Neuronal stem cell (in vitro differentiated cells): ENCODE measurements around the gene MYZAP.

ENCODE experiments used
- DNase-seq: peaks from one replicate; pipeline ENCODE4 v3.0.0-alpha.2; 2013; ENCODE audit warnings: low spot score
- H2AFZ ChIP-seq: one replicate; pipeline ENCODE4 v1.6.1; 2013; ENCODE audit warnings: mild to moderate bottlenecking, low read length, inconsistent platforms
- H2AK5ac ChIP-seq: 2 replicates; pipeline ENCODE4 v1.6.1; 2013; ENCODE audit warnings: low read depth, mild to moderate bottlenecking, inconsistent platforms, low read length, moderate library complexity, mixed read lengths
- H2BK120ac ChIP-seq: 2 replicates; pipeline ENCODE4 v1.6.1; 2013; ENCODE audit warnings: low read depth, mild to moderate bottlenecking, inconsistent platforms, low read length, moderate library complexity, mixed read lengths
- H2BK12ac ChIP-seq: one replicate; pipeline ENCODE4 v1.6.1; 2013; ENCODE audit warnings: low read length, inconsistent platforms
- H2BK15ac ChIP-seq: 2 replicates; pipeline ENCODE4 v1.6.1; 2013; ENCODE audit warnings: mild to moderate bottlenecking, low read length, inconsistent platforms, mixed read lengths
- H2BK5ac ChIP-seq: one replicate; pipeline ENCODE4 v1.6.1; 2013; ENCODE audit warnings: inconsistent platforms, mild to moderate bottlenecking, low read length, moderate library complexity
- H3K14ac ChIP-seq: one replicate; pipeline ENCODE4 v1.6.1; 2013; ENCODE audit warnings: low read length, inconsistent platforms
- H3K18ac ChIP-seq: 2 replicates; pipeline ENCODE4 v1.6.1; 2013; ENCODE audit warnings: low read length, inconsistent platforms
- H3K23ac ChIP-seq: 2 replicates; pipeline ENCODE4 v1.6.1; 2013; ENCODE audit warnings: low read depth, mild to moderate bottlenecking, mixed read lengths, low read length, inconsistent platforms; ENCODE audit not compliant: poor library complexity
- H3K27ac ChIP-seq: replicated peaks from 3 replicates; pipeline ENCODE4 v1.5.1; 2013; ENCODE audit warnings: low read length, inconsistent platforms
- H3K27me3 ChIP-seq, 3 experiments: 2 replicates each; pipeline ENCODE4 v1.6.1; 2013; ENCODE audit warnings: low read length in 3 of 3, mild to moderate bottlenecking in 2 of 3, inconsistent platforms in 1 of 3, low read depth in 1 of 3, mixed read lengths in 1 of 3, moderate library complexity in 1 of 3; ENCODE audit not compliant: control insufficient read depth in 3 of 3, insufficient read depth in 3 of 3
- H3K36me3 ChIP-seq, 2 donors: replicated peaks in 1 of 2; 2 replicates each; pipeline ENCODE4 v1.6.1; 2013; ENCODE audit warnings: low read length in 2 of 2; ENCODE audit not compliant: control insufficient read depth in 2 of 2, insufficient read depth in 2 of 2
- H3K4ac ChIP-seq: 2 replicates; pipeline ENCODE4 v1.6.1; 2013; ENCODE audit warnings: inconsistent platforms, mild to moderate bottlenecking, low read length, moderate library complexity
- H3K4me1 ChIP-seq, 2 donors: 1 replicate in 1 of 2; 2 replicates in 1 of 2; pipeline ENCODE4 v1.6.1; 2013; ENCODE audit warnings: low read length in 2 of 2, low read depth in 1 of 2; ENCODE audit not compliant: control insufficient read depth in 2 of 2, insufficient read depth in 1 of 2
- H3K4me2 ChIP-seq: one replicate; pipeline ENCODE4 v1.6.1; 2013; ENCODE audit warnings: mild to moderate bottlenecking, low read length, inconsistent platforms; ENCODE audit not compliant: insufficient read depth, poor library complexity, severe bottlenecking
- H3K4me3 ChIP-seq, 2 donors: 2 replicates each; pipeline ENCODE4 v1.5.1; 2013; ENCODE audit warnings: low read length in 2 of 2, mild to moderate bottlenecking in 2 of 2, inconsistent platforms in 1 of 2, moderate library complexity in 1 of 2
- H3K79me1 ChIP-seq: one replicate; pipeline ENCODE4 v1.6.1; 2013; ENCODE audit warnings: low read depth, mild to moderate bottlenecking, inconsistent platforms, low read length, moderate library complexity
- H3K9ac ChIP-seq: one replicate; pipeline ENCODE4 v1.6.1; 2013; ENCODE audit warnings: mild to moderate bottlenecking, low read depth, low read length, inconsistent platforms; ENCODE audit not compliant: poor library complexity
- H3K9me3 ChIP-seq, 2 donors: replicated peaks in 1 of 2; 2 replicates each; pipeline versions ENCODE3 to v1.6.1; 2013; ENCODE audit warnings: low read length in 2 of 2, mild to moderate bottlenecking in 2 of 2, inconsistent platforms in 1 of 2, low read depth in 1 of 2, mixed read lengths in 1 of 2, moderate library complexity in 1 of 2; ENCODE audit not compliant: control insufficient read depth in 2 of 2, insufficient read depth in 1 of 2
- H4K8ac ChIP-seq: one replicate; pipeline ENCODE4 v1.6.1; 2013; ENCODE audit warnings: low read depth, mild to moderate bottlenecking, inconsistent platforms, low read length, moderate library complexity
- H4K91ac ChIP-seq: one replicate; pipeline ENCODE4 v1.6.1; 2013; ENCODE audit warnings: low read length, low read depth, mild to moderate bottlenecking, inconsistent platforms; ENCODE audit not compliant: poor library complexity
- WGBS, 2 donors: extraction: QIAGEN DNeasy Blood & Tissue Kit; methylation state at CpG; one replicate each; pipeline ENCODE4 v1.1.7; 2013; ENCODE audit warnings: missing lambda C conversion rate in 2 of 2, mixed read lengths in 1 of 2; ENCODE audit not compliant: insufficient read length in 2 of 2, insufficient replicate concordance in 1 of 2; ENCODE audit errors: extremely low coverage in 2 of 2; 5-methylcytosine and 5-hydroxymethylcytosine counted together

The MYZAP gene

GRCh38 chr15:57567891-57568290 lies 23.8 kb upstream of the MYZAP start:
- Histone ChIP-seq H3K4ac (no peak overlapping the region), H3K4me1 (no peaks in the 10 kb centered on the region), H3K9ac (no peak overlapping the region), H3K4me2 (no peak overlapping the region), H2BK12ac (no peak overlapping the region), H3K23ac (no peak overlapping the region), H4K91ac (no peak overlapping the region), H3K4me3 (no peak overlapping the region), H2BK15ac (no peak overlapping the region), H2BK5ac (no peak overlapping the region), H3K79me1 (no peaks in the 10 kb centered on the region), H2AK5ac (no peak overlapping the region), H2BK120ac (no peak overlapping the region), H3K9me3 (no peaks in the 10 kb centered on the region), H3K27me3 (peaks cover 0 to 15% (median 0%) of the 10 kb centered on the region in 3 experiments), H3K18ac (no peak overlapping the region), H3K36me3 (no peaks in the 10 kb centered on the region), H3K14ac (no peak overlapping the region), H2AFZ (no peak overlapping the region), H4K8ac (no peak overlapping the region), H3K27ac (no peak overlapping the region)
- WGBS, 2 donors: no CpG with 5 or more reads among the region's 3 CpGs
- no peak for DNase-seq

- Histone ChIP-seq H3K27ac (no peak overlapping the region), H2AK5ac (no peak overlapping the region), H2BK120ac (no peak overlapping the region), H2BK15ac (no peak overlapping the region), H3K36me3 (no peaks in the 10 kb centered on the region), H2AFZ (no peak overlapping the region), H4K8ac (no peak overlapping the region), H3K79me1 (no peaks in the 10 kb centered on the region), H2BK12ac (no peak overlapping the region), H3K9me3 (no peaks in the 10 kb centered on the region), H3K4me3 (no peak overlapping the region), H3K9ac (no peak overlapping the region), H4K91ac (no peak overlapping the region), H3K4ac (no peak overlapping the region), H3K4me1 (no peaks in the 10 kb centered on the region), H3K14ac (no peak overlapping the region), H3K4me2 (no peak overlapping the region), H3K23ac (no peak overlapping the region), H3K18ac (no peak overlapping the region), H2BK5ac (no peak overlapping the region), H3K27me3 (peaks cover 0 to 11% (median 0%) of the 10 kb centered on the region in 3 experiments)
- WGBS, 2 donors: no CpG with 5 or more reads among the region's 2 CpGs
- DNase-seq: no peak
These were observed 23.4 kb upstream of the MYZAP start for GRCh38 chr15:57568299-57568698.

- no peak overlapping the region for H2BK12ac ChIP-seq
- no peak overlapping the region for H2AFZ ChIP-seq
- no peak overlapping the region for H3K18ac ChIP-seq
- H3K4ac ChIP-seq: no peak overlapping the region
- H3K23ac ChIP-seq: no peak overlapping the region
- H3K14ac ChIP-seq: no peak overlapping the region
- H3K4me1 ChIP-seq: no peaks in the 10 kb centered on the region
- H3K27me3 ChIP-seq: peaks cover 0 to 14% (median 0%) of the 10 kb centered on the region in 3 experiments
- no peak overlapping the region for H4K91ac ChIP-seq
- WGBS, 2 donors: no CpG with 5 or more reads among the region's 2 CpGs
- H2AK5ac ChIP-seq: no peak overlapping the region
- no peak overlapping the region for H3K4me2 ChIP-seq
- H3K4me3 ChIP-seq: no peak overlapping the region
- no peaks in the 10 kb centered on the region for H3K79me1 ChIP-seq
- no peak overlapping the region for H3K9ac ChIP-seq
- peaks cover 0 to 2% of the 10 kb centered on the region in 2 donors for H3K9me3 ChIP-seq
- no peak for DNase-seq
- no peak overlapping the region for H2BK5ac ChIP-seq
- H3K27ac ChIP-seq: no peak overlapping the region
- no peaks in the 10 kb centered on the region for H3K36me3 ChIP-seq
- H4K8ac ChIP-seq: no peak overlapping the region
- no peak overlapping the region for H2BK15ac ChIP-seq
- no peak overlapping the region for H2BK120ac ChIP-seq
These were observed 21.4 kb upstream of the MYZAP start for GRCh38 chr15:57570340-57570739.

- H3K4me2 ChIP-seq: no peak overlapping the region
- no peak overlapping the region for H4K91ac ChIP-seq
- H3K4me3 ChIP-seq: no peak overlapping the region
- no peak overlapping the region for H3K4ac ChIP-seq
- no peak overlapping the region for H2AFZ ChIP-seq
- no peak for DNase-seq
- no peak overlapping the region for H3K27ac ChIP-seq
- H2BK120ac ChIP-seq: no peak overlapping the region
- peaks cover 0 to 2% of the 10 kb centered on the region in 2 donors for H3K9me3 ChIP-seq
- H3K14ac ChIP-seq: no peak overlapping the region
- no peak overlapping the region for H2BK12ac ChIP-seq
- no peak overlapping the region for H3K9ac ChIP-seq
- no peak overlapping the region for H2BK5ac ChIP-seq
- H2AK5ac ChIP-seq: no peak overlapping the region
- no peaks in the 10 kb centered on the region for H3K4me1 ChIP-seq
- WGBS, 2 donors: no CpG with 5 or more reads among the region's 3 CpGs
- H3K79me1 ChIP-seq: no peaks in the 10 kb centered on the region
- H3K27me3 ChIP-seq: peaks cover 0 to 19% (median 0%) of the 10 kb centered on the region in 3 experiments
- H2BK15ac ChIP-seq: no peak overlapping the region
- H3K36me3 ChIP-seq: no peaks in the 10 kb centered on the region
- no peak overlapping the region for H3K18ac ChIP-seq
- H4K8ac ChIP-seq: no peak overlapping the region
- H3K23ac ChIP-seq: no peak overlapping the region
These were observed 20.7 kb upstream of the MYZAP start for GRCh38 chr15:57570994-57571393.
